Spleen (tissue), 11 donors: ENCODE measurements around the gene RAD51B. TPM values are rescaled to one million over a fixed set of nuclear protein-coding genes. Genes with fewer than 3 reads are reported as not detected.
A peak's percentile ranks its signal among the peaks of the same experiment; 100 is the strongest.

Experiments used
- DNase-seq: peaks from one replicate; pipeline ENCODE4 v3.0.0-alpha.2; 2020
- H3K27ac ChIP-seq, 8 donors: fragments of 200-600 bp; sonication (generic) in 7 of 8; 1 replicate in 4 of 8; 2 replicates in 4 of 8; pipeline versions ENCODE4 v1.5.0 to v1.8.0; 2016 to 2021; ENCODE audit warnings: inconsistent platforms in 4 of 8, mild to moderate bottlenecking in 4 of 8, moderate library complexity in 1 of 8
- H3K27me3 ChIP-seq, 7 donors: fragments of 200-600 bp; sonication (generic) in 6 of 7; replicated peaks in 1 of 7; 1 replicate in 4 of 7; 2 replicates in 3 of 7; pipeline versions ENCODE4 v1.5.0 to v1.8.0; 2016 to 2021; ENCODE audit warnings: inconsistent platforms in 3 of 7, mild to moderate bottlenecking in 1 of 7
- H3K36me3 ChIP-seq, 6 donors: fragments of 200-600 bp; sonication (generic) in 5 of 6; 1 replicate in 4 of 6; 2 replicates in 2 of 6; pipeline versions ENCODE4 v1.5.0 to v1.8.0; 2016 to 2021; ENCODE audit warnings: inconsistent platforms in 2 of 6
- H3K4me1 ChIP-seq, 6 donors: fragments of 200-600 bp; sonication (generic) in 5 of 6; 1 replicate in 3 of 6; 2 replicates in 3 of 6; pipeline versions ENCODE4 v1.5.0 to v1.8.0; 2016 to 2021; ENCODE audit warnings: inconsistent platforms in 3 of 6
- H3K4me3 ChIP-seq, 8 donors: fragments of 200-600 bp; sonication (generic) in 7 of 8; 1 replicate in 4 of 8; 2 replicates in 4 of 8; pipeline versions ENCODE4 v1.5.0 to v1.8.0; 2016 to 2021; ENCODE audit warnings: inconsistent platforms in 4 of 8, mild to moderate bottlenecking in 4 of 8, moderate library complexity in 2 of 8
- H3K9me3 ChIP-seq, 8 donors: fragments of 200-600 bp; sonication (generic) in 7 of 8; 1 replicate in 4 of 8; 2 replicates in 4 of 8; pipeline versions ENCODE4 v1.5.0 to v1.8.0; 2016 to 2021; ENCODE audit warnings: inconsistent platforms in 4 of 8
- POLR2A ChIP-seq, 3 donors: fragments of 450-650 bp; IDR thresholded peaks; one replicate each; pipeline ENCODE4 v1.5.1; 2017; ENCODE audit warnings: antibody characterized with exemption in 3 of 3, mild to moderate bottlenecking in 1 of 3
- POLR2AphosphoS5 ChIP-seq, 3 donors: sonication (generic); formaldehyde crosslinking; IDR thresholded peaks; one replicate each; pipeline ENCODE4 v1.5.1; 2017; ENCODE audit warnings: antibody characterized with exemption in 3 of 3
- WGBS, 5 donors: extraction: QIAGEN DNeasy Blood & Tissue Kit in 3 of 5; methylation state at CpG; one replicate each; pipeline versions ENCODE4 v1.1.5 to v1.1.7; 2013 to 2018; 5-methylcytosine and 5-hydroxymethylcytosine counted together
- intact Hi-C: fragments of 100-400 bp; cut with DNase I; formaldehyde crosslinking; loops from one replicate; pipeline ENCODE4 v1.15.0; 2023; ENCODE audit warnings: low total_unique reads
- polyA plus RNA-seq, 3 donors: library from polyadenylated mRNA; stranded (reverse); fragments of 200-250 nt; gene quantifications; one replicate each; pipeline ENCODE4 v1.2.1, GENCODE V29; 2013
- total RNA-seq, 7 donors: library from RNA; depleted of rRNA in 3 of 7; stranded (reverse); fragments of >200 nt in 3 of 7; fragmentation: NEBNext Ultra II Directional in 4 of 7; extraction: Animal tissue kit (Norgen Biotek cat#: 25700) in 4 of 7; gene quantifications; one replicate each; pipeline versions ENCODE4 v1.1.0 to v1.2.1, GENCODE V29; 2016 to 2021
- TF ChIP-seq, protein P1 (sequence below), 11 experiments: fragments of 200-600 bp in 7 of 11; fragments of 450-650 bp in 4 of 11; sonication (generic) in 4 of 11; IDR thresholded peaks in 8 of 11; conservative IDR thresholded peaks in 3 of 11; 1 replicate in 7 of 11; 2 replicates in 4 of 11; pipeline versions ENCODE4 v1.4.0 to v1.8.0; 2016 to 2021; ENCODE audit warnings: antibody characterized with exemption in 11 of 11, inconsistent platforms in 4 of 11, mild to moderate bottlenecking in 1 of 11
- donor health status: healthy with polysubstance abuse.
- donor health status: DM: no; HTN: no; CAD: no; lungs with moderate emphysema.
- donor health status: DM: no; HTN: no; CAD: no.
- donor health status: Bipolar disorder and iron deficiency.
- donor health status: healthy.
- donor health status: DM: no; HTN: no; CAD: no.
- donor health status: DM: yes; HTN: yes; CAD: no.

Gene RAD51B
- total and polyA plus RNA-seq, 10 donors: 4.2 to 43.7 (median 29.8) TPM

GRCh38 chr14:68638141-68638999 lies 818.8 kb downstream of the RAD51B start:
- Histone ChIP-seq H3K36me3 (no peaks in the 10 kb centered on the region), H3K4me1 (peaks cover 7 to 33% (median 17%) of the 10 kb centered on the region in 6 donors), H3K4me3 (no peak overlapping the region), H3K27me3 (no peaks in the 10 kb centered on the region), H3K27ac (peak overlapping the region in 6 of 8 donors; percentile 21 to 54 (median 41)), H3K9me3 (peaks cover 0 to 23% (median 20%) of the 10 kb centered on the region in 8 donors)
- TF ChIP-seq POLR2A (IDR thresholded peaks at IDR 0.05): no peak
- TF ChIP-seq, protein P1, sequence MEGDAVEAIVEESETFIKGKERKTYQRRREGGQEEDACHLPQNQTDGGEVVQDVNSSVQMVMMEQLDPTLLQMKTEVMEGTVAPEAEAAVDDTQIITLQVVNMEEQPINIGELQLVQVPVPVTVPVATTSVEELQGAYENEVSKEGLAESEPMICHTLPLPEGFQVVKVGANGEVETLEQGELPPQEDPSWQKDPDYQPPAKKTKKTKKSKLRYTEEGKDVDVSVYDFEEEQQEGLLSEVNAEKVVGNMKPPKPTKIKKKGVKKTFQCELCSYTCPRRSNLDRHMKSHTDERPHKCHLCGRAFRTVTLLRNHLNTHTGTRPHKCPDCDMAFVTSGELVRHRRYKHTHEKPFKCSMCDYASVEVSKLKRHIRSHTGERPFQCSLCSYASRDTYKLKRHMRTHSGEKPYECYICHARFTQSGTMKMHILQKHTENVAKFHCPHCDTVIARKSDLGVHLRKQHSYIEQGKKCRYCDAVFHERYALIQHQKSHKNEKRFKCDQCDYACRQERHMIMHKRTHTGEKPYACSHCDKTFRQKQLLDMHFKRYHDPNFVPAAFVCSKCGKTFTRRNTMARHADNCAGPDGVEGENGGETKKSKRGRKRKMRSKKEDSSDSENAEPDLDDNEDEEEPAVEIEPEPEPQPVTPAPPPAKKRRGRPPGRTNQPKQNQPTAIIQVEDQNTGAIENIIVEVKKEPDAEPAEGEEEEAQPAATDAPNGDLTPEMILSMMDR (IDR thresholded peaks at IDR 0.05 in 8 of 11, conservative IDR thresholded peaks at IDR 0.05 in 3 of 11): no peak
- TF ChIP-seq POLR2AphosphoS5 (IDR thresholded peaks at IDR 0.05): no peak
- WGBS, 5 donors: 73 to 80% (median 75%) methylated on average over 10 to 12 of the region's 12 CpGs
- peak; percentile 51 for DNase-seq
- intact Hi-C loops: no loop called here

DNA sequence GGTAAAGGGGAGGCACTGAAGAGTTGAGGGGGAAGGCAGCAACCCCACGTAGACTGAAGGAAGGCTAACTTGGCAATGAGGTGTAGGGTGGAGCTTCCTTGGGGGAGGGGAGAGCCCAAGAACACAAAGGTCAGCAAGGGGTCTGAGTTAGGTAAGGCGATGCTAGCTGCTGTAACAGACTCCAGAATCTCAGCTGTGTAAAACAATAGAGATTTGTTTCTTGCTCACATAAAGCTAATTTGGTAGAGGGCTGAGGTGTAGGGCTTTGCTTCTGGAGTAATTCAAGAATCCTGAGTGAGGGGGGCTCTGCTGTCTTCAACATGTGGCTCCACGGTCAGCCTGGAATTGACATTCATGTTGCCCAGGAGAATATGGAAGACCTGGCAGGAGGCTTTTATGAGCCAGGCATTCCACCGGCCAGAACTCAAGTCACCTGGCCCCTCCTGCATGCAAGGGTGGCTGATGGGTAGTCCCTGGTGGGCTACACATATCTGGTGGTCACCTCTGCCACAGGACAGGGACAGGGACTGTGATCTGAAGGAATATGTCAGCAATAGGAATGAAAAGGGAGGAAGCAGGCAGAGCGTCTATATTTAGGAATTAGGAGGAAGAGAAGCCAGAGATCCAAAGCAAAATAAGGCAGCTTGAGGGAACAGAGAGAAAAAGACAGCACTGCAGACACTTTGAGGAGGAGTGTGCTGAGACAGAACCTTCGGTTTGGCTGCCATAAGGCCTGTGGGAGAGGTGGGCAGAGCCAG lies 819.6 kb downstream of the RAD51B start:
- Histone ChIP-seq H3K27me3 (no peaks in the 10 kb centered on the region), H3K4me1 (peaks cover 0 to 25% (median 11%) of the 10 kb centered on the region in 6 donors), H3K36me3 (no peaks in the 10 kb centered on the region), H3K27ac (peak overlapping the region in 6 of 8 donors; percentile 31 to 54 (median 41)), H3K4me3 (no peak overlapping the region), H3K9me3 (peaks cover 0 to 23% (median 20%) of the 10 kb centered on the region in 8 donors)
- no peak for DNase-seq
- TF ChIP-seq, protein P1 (IDR thresholded peaks at IDR 0.05 in 8 of 11, conservative IDR thresholded peaks at IDR 0.05 in 3 of 11): no peak
- TF ChIP-seq POLR2A (IDR thresholded peaks at IDR 0.05) (no peak), POLR2AphosphoS5 (IDR thresholded peaks at IDR 0.05) (no peak)
- intact Hi-C loops: no loop called here
- 62 to 76% (median 74%) methylated on average over 6 of the region's 6 CpGs for WGBS, 5 donors

DNA sequence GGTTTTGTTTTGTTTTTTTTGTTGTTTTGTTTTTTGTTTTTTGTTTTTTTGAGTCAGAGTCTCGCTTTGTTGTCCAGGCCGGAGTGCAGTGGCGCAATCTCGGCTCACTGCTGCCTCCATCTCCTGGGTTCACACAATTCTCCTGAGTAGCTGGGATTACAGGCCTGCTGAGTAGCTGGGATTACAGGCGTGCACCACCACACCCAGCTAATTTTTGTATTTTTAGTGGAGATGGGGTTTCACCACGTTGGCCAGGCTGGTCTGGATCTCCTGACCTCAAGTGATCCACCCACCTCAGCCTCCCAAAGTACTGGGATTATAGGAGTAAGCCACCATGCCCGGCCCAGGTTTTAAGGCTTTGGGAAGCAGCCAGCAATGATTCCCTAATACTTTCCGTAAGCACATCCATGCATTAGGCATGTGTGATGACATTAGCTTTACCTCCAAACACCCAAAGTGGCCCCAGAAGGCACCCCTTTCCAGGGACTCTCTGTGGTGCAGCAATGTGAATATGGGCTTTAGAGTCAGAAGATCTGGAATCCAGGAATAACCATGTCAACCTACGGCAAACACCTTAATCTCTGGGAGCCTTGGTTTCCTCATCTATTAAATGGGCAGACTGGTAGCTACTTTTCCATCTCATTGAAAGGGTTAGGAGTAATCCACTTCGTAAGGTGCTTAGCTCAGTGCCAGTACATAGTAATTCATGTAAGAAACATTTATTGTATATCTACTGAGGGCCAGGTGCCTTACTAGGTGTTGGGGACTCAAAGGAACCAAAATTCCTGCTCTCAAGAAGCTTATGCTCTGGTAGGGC lies 820.4 kb downstream of the RAD51B start:
- WGBS, 5 donors: 90 to 96% (median 91%) methylated on average over 10 of the region's 10 CpGs
- peaks cover 0 to 23% (median 20%) of the 10 kb centered on the region in 8 donors for H3K9me3 ChIP-seq
- no peaks in the 10 kb centered on the region for H3K36me3 ChIP-seq
- peak; percentile 30 for DNase-seq
- peaks cover 0 to 25% (median 11%) of the 10 kb centered on the region in 6 donors for H3K4me1 ChIP-seq
- H3K27ac ChIP-seq: peak overlapping the region in 6 of 8 donors; percentile 31 to 54 (median 41)
- TF ChIP-seq POLR2A (IDR thresholded peaks at IDR 0.05) (no peak), POLR2AphosphoS5 (IDR thresholded peaks at IDR 0.05) (no peak)
- TF ChIP-seq, protein P1 (IDR thresholded peaks at IDR 0.05 in 8 of 11, conservative IDR thresholded peaks at IDR 0.05 in 3 of 11): no peak
- intact Hi-C loops: no loop called here
- no peak overlapping the region for H3K4me3 ChIP-seq
- no peaks in the 10 kb centered on the region for H3K27me3 ChIP-seq
